GM03348 (cell line): ENCODE results near the gene VEZT.
"Not testable (repeated sequence)": the region's sequence is repeated elsewhere in the genome, so short reads cannot be mapped to it uniquely, and the experiment has no call there.

Experiments
- DNase-seq: peaks from one replicate; pipeline ENCODE4 v3.0.0; 2012; ENCODE audit warnings: low spot score

VEZT gene, protein sequence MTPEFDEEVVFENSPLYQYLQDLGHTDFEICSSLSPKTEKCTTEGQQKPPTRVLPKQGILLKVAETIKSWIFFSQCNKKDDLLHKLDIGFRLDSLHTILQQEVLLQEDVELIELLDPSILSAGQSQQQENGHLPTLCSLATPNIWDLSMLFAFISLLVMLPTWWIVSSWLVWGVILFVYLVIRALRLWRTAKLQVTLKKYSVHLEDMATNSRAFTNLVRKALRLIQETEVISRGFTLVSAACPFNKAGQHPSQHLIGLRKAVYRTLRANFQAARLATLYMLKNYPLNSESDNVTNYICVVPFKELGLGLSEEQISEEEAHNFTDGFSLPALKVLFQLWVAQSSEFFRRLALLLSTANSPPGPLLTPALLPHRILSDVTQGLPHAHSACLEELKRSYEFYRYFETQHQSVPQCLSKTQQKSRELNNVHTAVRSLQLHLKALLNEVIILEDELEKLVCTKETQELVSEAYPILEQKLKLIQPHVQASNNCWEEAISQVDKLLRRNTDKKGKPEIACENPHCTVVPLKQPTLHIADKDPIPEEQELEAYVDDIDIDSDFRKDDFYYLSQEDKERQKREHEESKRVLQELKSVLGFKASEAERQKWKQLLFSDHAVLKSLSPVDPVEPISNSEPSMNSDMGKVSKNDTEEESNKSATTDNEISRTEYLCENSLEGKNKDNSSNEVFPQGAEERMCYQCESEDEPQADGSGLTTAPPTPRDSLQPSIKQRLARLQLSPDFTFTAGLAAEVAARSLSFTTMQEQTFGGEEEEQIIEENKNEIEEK

GRCh38 chr12:95217377-95218149 lies at the start of gene VEZT, which contains the start of gene FGD6:
Gene VEZT, plus strand, starts transcription at chr12:95217807. Its CDS starts 44 bp downstream, at chr12:95217851.
Gene FGD6, minus strand, starts transcription at chr12:95217467. Its CDS starts 227 bp downstream, at chr12:95217240.
- DNase-seq = peak; percentile 97

DNA sequence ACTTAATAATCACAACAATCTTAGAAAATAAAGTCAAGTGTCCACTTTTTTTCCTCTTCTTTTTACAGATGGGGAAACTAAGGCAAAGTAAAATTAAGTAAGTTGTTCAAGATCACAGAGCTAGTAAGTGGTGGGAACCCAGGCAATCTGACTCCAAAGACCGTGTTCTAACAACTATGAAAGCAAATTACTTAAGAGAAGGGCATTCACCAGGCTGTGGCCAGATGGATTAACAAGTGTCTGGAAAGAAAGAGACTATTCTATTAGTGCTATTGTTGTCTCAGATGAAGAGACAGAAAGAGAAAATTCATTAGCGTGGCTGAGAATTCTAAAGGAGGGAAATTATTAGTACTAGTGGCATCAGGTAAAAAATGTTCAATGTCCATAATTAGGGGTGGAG lies 48.9 kb upstream of the VEZT start:
- no peak for DNase-seq

GRCh38 chr12:95169368-95169767 lies 48.2 kb upstream of the VEZT start:
- DNase-seq = peak; percentile 51

DNA sequence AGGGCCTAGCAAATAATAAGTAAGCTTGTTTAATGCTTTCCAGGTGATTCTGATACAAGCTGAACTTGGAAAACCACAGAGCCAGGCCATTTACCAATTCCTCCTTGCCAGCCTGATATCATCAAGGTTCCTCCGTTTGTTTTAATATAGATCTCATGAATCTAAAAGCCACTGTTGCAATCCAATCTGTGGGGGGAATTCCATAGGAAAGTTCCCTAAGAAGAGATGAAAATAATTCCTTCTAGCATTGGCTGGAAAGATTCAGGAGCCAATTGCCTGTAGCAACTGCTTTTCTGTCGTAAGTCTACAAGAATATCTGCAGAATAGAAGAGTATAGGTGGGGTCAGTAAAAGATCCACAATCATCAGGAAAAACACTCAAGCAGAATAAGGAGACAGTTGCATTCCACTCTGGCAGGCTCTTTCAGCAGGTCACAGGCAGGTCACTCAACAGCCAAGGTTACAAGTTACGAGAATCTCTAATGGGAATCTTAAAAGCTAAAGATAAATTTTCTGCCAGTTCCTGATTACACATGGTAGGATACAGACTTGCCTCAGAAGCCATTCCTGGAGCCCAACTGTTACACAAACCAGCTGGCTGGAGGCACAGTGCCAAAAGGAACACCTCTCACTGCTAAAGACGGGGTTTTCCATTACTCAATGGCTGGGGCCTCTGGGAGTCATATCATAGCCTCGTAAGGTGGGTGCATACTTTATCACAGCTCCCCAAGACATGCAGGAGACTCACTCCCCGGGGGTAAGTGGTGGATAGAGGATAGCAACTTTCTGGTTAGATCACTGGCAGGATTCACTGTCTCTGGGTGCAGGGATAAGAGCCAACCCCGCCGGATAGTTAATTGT lies 44.0 kb upstream of the VEZT start:
- DNase-seq = peak; percentile 23

- DNase-seq = no peak
Measured at GRCh38 chr12:95177201-95177768, 40.3 kb upstream of the VEZT start.

GRCh38 chr12:95178136-95178535 lies 39.5 kb upstream of the VEZT start:
- DNase-seq = no peak

GRCh38 chr12:95179011-95179410 lies 38.6 kb upstream of the VEZT start:
- DNase-seq = no peak

- DNase-seq = no peak
Measured at GRCh38 chr12:95181103-95181502, 36.5 kb upstream of the VEZT start.

DNA sequence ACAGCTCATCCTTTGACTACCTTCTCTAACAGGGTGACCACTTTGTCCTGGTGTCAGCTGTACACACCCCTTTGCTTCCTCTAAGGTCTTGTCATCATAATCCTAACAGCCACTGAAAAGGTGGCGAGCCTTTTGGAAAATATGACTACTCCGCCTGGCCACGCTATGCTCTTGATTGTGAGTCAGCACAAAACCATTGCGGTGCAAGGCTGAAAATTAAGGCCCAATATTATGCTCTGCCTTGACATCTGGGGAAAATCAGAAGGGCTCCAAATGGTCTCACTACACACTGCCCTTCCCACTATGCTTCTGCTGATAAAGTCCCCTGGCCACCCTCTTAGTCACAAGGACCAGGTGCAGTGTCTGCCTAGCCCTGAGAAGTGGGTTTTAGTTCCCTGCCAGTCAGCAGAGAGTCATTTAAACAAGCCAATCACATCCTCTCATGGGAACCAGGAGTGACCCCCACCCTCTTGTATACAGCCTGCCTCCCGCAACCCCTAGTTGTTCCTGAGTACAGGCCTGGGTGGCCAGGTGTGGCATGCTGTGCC lies 34.7 kb upstream of the VEZT start:
- peak; percentile 38 for DNase-seq

GRCh38 chr12:95184121-95184520 lies 33.5 kb upstream of the VEZT start:
- no peak for DNase-seq

DNA sequence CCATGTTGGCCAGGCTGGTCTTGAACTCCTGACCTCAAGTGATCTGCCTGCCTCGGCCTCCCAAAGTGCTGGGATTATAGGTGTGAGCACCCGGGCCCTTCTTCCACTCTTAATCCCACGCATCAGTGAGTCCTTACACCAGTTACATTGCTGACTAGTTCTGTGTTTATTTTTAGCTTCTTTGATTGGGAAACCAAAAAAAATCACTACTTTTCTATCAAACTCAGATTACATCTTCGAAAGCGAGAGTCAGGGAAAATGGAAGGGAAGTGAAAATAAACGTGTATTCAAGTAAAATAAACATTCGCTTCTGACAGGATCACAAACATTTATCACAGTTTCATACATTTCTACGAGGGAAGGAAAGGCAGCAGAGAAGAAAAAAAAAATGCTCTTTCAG lies 32.5 kb upstream of the VEZT start:
- DNase-seq = no peak

DNA sequence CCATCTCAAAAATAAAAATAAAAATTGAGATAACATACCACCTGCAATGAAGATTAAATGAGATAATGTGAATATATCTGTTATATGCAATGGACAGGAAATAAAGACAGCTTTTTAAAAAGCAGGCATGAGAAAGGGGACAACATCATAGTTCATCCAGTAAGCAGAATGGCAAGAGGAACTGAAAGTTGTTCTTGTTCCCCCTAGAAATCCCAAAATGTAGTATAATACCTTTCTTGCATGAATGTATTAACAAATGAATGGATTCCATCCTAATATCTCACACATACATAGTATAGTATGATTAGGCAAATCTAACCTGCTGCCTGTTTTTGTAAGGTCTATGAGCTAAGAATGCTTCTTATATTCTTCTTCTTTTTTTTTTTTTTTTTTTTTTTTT lies 31.8 kb upstream of the VEZT start:
- DNase-seq = no peak

DNA sequence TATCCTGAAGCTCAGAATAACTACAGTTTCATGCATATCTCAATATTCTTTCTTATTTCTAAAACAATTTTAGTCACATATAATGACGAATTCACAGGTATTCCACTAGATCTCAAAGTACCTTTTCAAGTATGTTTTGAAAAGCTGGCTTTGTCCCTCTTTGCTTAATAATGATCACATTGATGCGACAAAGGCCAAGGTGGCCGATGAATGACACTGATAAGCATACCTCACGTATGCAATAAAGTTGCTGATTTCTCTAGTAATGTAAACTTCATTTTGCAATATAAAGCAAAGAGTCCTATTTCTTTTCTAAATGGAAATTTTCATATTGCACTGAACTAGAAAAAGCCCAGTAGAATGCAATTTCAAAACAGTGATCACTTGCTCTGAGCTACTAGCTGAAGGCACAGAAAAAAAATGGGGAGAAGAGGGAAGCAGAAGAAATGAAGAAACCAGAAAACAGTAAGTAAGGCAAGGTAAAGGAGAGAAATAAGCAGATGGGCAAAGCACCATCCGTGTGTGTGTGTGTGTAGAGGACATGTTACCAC lies 29.7 kb upstream of the VEZT start:
- no peak for DNase-seq

- no peak for DNase-seq
Measured at GRCh38 chr12:95191060-95191696, 26.4 kb upstream of the VEZT start.

GRCh38 chr12:95192271-95192670 lies 25.3 kb upstream of the VEZT start:
- no peak for DNase-seq

- no peak for DNase-seq
Measured at GRCh38 chr12:95193139-95193538, 24.5 kb upstream of the VEZT start.

GRCh38 chr12:95195122-95195521 lies 22.5 kb upstream of the VEZT start:
- no peak for DNase-seq

GRCh38 chr12:95196875-95197569 lies 20.6 kb upstream of the VEZT start:
- not testable (repeated sequence) for DNase-seq

DNA sequence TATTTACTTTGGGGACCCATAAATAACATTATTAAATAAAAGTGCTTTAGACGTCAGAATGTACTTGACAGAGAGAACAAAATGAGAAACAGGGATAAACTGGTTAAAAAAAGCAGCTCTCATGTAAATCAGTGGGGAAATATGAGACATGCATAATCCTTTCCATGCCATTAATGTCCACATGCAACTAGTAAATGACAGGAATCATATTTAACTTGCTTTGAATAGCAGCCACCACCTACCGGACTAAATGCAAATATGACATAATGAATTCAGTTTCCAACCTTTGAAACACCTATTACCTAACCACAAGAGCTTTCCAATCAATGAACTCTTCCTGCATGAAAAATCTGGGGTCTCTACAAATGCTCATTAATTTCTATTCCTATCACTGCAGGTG lies 20.0 kb upstream of the VEZT start:
- DNase-seq = no peak
